Sigmoid colon (tissue), 4 donors: ENCODE data around the gene KDM1A.

ENCODE experiments used
- CTCF ChIP-seq, 4 experiments: fragments of 450-650 bp in 3 of 4; fragments of 200-600 bp in 1 of 4; IDR thresholded peaks; one replicate each; pipeline ENCODE4 v1.5.1; 2016 to 2019; ENCODE audit warnings: antibody characterized with exemption in 4 of 4, mild to moderate bottlenecking in 3 of 4, moderate library complexity in 2 of 4
- EP300 ChIP-seq, 4 donors: sonication (generic); formaldehyde crosslinking; IDR thresholded peaks; one replicate each; pipeline ENCODE4 v1.6.1; 2017; ENCODE audit warnings: antibody characterized with exemption in 4 of 4
- POLR2A ChIP-seq, 2 donors: fragments of 450-650 bp; IDR thresholded peaks; one replicate each; pipeline ENCODE4 v1.6.1; 2016; ENCODE audit warnings: antibody characterized with exemption in 2 of 2, mild to moderate bottlenecking in 2 of 2, moderate library complexity in 2 of 2
- POLR2AphosphoS5 ChIP-seq, 4 donors: sonication (generic); formaldehyde crosslinking; IDR thresholded peaks; one replicate each; pipeline ENCODE4 v1.6.1; 2017; ENCODE audit warnings: antibody characterized with exemption in 4 of 4

- TF ChIP-seq CTCF (IDR thresholded peaks at IDR 0.05) = no peak
- no peak for TF ChIP-seq POLR2A (IDR thresholded peaks at IDR 0.05)
- TF ChIP-seq EP300 (IDR thresholded peaks at IDR 0.05) = no peak
- TF ChIP-seq POLR2AphosphoS5 (IDR thresholded peaks at IDR 0.05) = no peak
These were observed 10.4 kb upstream of the KDM1A start for GRCh38 chr1:23008901-23009300.
